SK-N-SH (cell line): ENCODE data around the gene FGF8. TPM values are rescaled to one million over a fixed set of nuclear protein-coding genes. Genes with fewer than 3 reads are reported as not detected.

Source experiments
- CTCF ChIA-PET: fragments of 300-600, 350-600 bp; formaldehyde crosslinking; extraction: SDS; loops from one replicate; lab custom pipeline; 2021; lab: Yijun Ruan, JAX
- POLR2A ChIA-PET: fragments of 350-600 bp; sonication (Branson Sonifier 250); formaldehyde crosslinking; extraction: SDS; loops from one replicate; lab custom pipeline; 2020; ENCODE audit warnings: antibody characterized with exemption, inconsistent platforms; lab: Yijun Ruan, JAX
- DNase-seq: peaks from one replicate; pipeline ENCODE4 v3.0.0; 2012
- H2AFZ ChIP-seq: fragments of 200-600 bp; sonication (generic); 2 replicates; pipeline ENCODE4 v1.8.1; 2016; ENCODE audit warnings: antibody characterized with exemption, mild to moderate bottlenecking, low read depth
- H3F3A ChIP-seq: fragments of 200-600 bp; sonication (generic); replicated peaks from 2 replicates; pipeline ENCODE3; 2016; ENCODE audit warnings: antibody characterized with exemption, mild to moderate bottlenecking; ENCODE audit not compliant: insufficient read depth
- H3K27ac ChIP-seq, 2 experiments: fragments of 200-500 bp in 1 of 2; fragments of 200-600 bp in 1 of 2; sonication (Bioruptor generic) in 1 of 2; sonication (generic), shearing (Covaris generic) in 1 of 2; 2 replicates each; pipeline versions ENCODE4 v1.5.1 to v1.6.1; 2014 to 2016; ENCODE audit warnings: low read depth in 2 of 2, inconsistent platforms in 1 of 2, low read length in 1 of 2, mild to moderate bottlenecking in 1 of 2, mixed read lengths in 1 of 2
- H3K27me3 ChIP-seq: fragments of 200-600 bp; sonication (generic), shearing (Covaris generic); 2 replicates; pipeline ENCODE4 v1.6.1; 2016; ENCODE audit warnings: mixed run types; ENCODE audit not compliant: insufficient read depth
- H3K36me3 ChIP-seq, 2 experiments: fragments of 200-500 bp in 1 of 2; fragments of 200-600 bp in 1 of 2; sonication (Bioruptor generic) in 1 of 2; sonication (generic) in 1 of 2; replicated peaks in 1 of 2; 2 replicates each; pipeline versions ENCODE3 to v1.5.1; 2014 to 2016; ENCODE audit warnings: low read length in 1 of 2, mild to moderate bottlenecking in 1 of 2; ENCODE audit not compliant: insufficient read depth in 2 of 2, control insufficient read depth in 1 of 2
- H3K4me1 ChIP-seq, 2 experiments: fragments of 200-500 bp in 1 of 2; fragments of 200-600 bp in 1 of 2; sonication (Bioruptor generic) in 1 of 2; sonication (generic), shearing (Covaris generic) in 1 of 2; 2 replicates each; pipeline versions ENCODE4 v1.5.1 to v1.6.1; 2014 to 2016; ENCODE audit warnings: low read depth in 1 of 2, low read length in 1 of 2, mixed run types in 1 of 2; ENCODE audit not compliant: insufficient read depth in 2 of 2, control insufficient read depth in 1 of 2
- H3K4me2 ChIP-seq: fragments of 200-600 bp; sonication (generic), shearing (Covaris generic); 2 replicates; pipeline ENCODE4 v1.6.1; 2017; ENCODE audit warnings: mixed run types
- H3K4me3 ChIP-seq, 2 experiments: fragments of 200-500 bp in 1 of 2; fragments of 200-600 bp in 1 of 2; sonication (Bioruptor generic) in 1 of 2; sonication (generic), shearing (Covaris generic) in 1 of 2; 2 replicates each; pipeline versions ENCODE4 v1.5.1 to v1.8.1; 2014 to 2016; ENCODE audit warnings: low read depth in 2 of 2, inconsistent platforms in 1 of 2, low read length in 1 of 2, mild to moderate bottlenecking in 1 of 2, mixed read lengths in 1 of 2, moderate library complexity in 1 of 2
- H3K79me2 ChIP-seq: fragments of 200-600 bp; sonication (generic); 2 replicates; pipeline ENCODE4 v1.8.1; 2017; ENCODE audit warnings: mild to moderate bottlenecking; ENCODE audit not compliant: insufficient read depth
- H3K9ac ChIP-seq: fragments of 200-600 bp; sonication (generic); 2 replicates; pipeline ENCODE4 v1.6.1; 2017; ENCODE audit warnings: mixed run types
- H3K9me2 ChIP-seq: fragments of 200-600 bp; sonication (generic); 2 replicates; pipeline ENCODE4 v1.6.1; 2017; ENCODE audit warnings: mixed run types
- H3K9me3 ChIP-seq: fragments of 200-600 bp; sonication (generic); 2 replicates; pipeline ENCODE4 v1.6.1; 2017; ENCODE audit warnings: mixed run types, mild to moderate bottlenecking, moderate library complexity
- H4K20me1 ChIP-seq: fragments of 200-600 bp; sonication (generic); 2 replicates; pipeline ENCODE4 v1.6.1; 2017; ENCODE audit warnings: mild to moderate bottlenecking, mixed run types; ENCODE audit not compliant: insufficient read depth
- ELF1 ChIP-seq: IDR thresholded peaks from 2 replicates; pipeline ENCODE4 v1.4.0; 2012
- EP300 ChIP-seq, 2 experiments: IDR thresholded peaks; 2 replicates each; pipeline versions ENCODE4 v1.4.0 to v1.6.1; 2012; ENCODE audit warnings: borderline replicate concordance in 1 of 2, low read depth in 1 of 2, low read length in 1 of 2
- EZH2phosphoT487 ChIP-seq: fragments of 200-600 bp; sonication (generic); IDR thresholded peaks from 2 replicates; pipeline ENCODE4 v1.6.1; 2017; ENCODE audit warnings: low read depth, mixed run types, mild to moderate bottlenecking, antibody characterized with exemption, moderate library complexity, borderline replicate concordance
- FOSL2 ChIP-seq: IDR thresholded peaks from 2 replicates; pipeline ENCODE4 v1.4.0; 2012; ENCODE audit warnings: low read depth, mild to moderate bottlenecking, moderate library complexity, borderline replicate concordance
- FOXJ3 ChIP-seq: sonication (generic); formaldehyde crosslinking; IDR thresholded peaks from 2 replicates; pipeline ENCODE4 v1.5.1; 2020; ENCODE audit warnings: mild to moderate bottlenecking, missing genetic modification reagents
- GABPA ChIP-seq: IDR thresholded peaks from 2 replicates; pipeline ENCODE4 v1.4.0; 2012; ENCODE audit warnings: low read depth, mild to moderate bottlenecking
- GATA2 ChIP-seq: sonication (generic); formaldehyde crosslinking; IDR thresholded peaks from 2 replicates; pipeline ENCODE4 v1.5.0; 2020; ENCODE audit warnings: mild to moderate bottlenecking, missing genetic modification reagents
- MEF2A ChIP-seq: IDR thresholded peaks from 2 replicates; pipeline ENCODE4 v1.4.0; 2012; ENCODE audit warnings: low read depth, borderline replicate concordance
- MXI1 ChIP-seq: IDR thresholded peaks from 2 replicates; pipeline ENCODE4 v1.6.1; 2012; ENCODE audit warnings: mild to moderate bottlenecking, low read depth, low read length, improper control_type of control experiment
- NFIC ChIP-seq: IDR thresholded peaks from 2 replicates; pipeline ENCODE4 v1.4.0; 2012; ENCODE audit warnings: borderline replicate concordance
- NRF1 ChIP-seq: IDR thresholded peaks from 2 replicates; pipeline ENCODE4 v1.6.1; 2012; ENCODE audit warnings: low read depth, mild to moderate bottlenecking, low read length
- RAD21 ChIP-seq: IDR thresholded peaks from 2 replicates; pipeline ENCODE4 v1.6.1; 2012; ENCODE audit warnings: mild to moderate bottlenecking, low read length
- RCOR1 ChIP-seq: fragments of 150-350 bp; IDR thresholded peaks from 2 replicates; pipeline ENCODE4 v1.6.1; 2017; ENCODE audit warnings: antibody characterized with exemption, low read length
- RXRA ChIP-seq: IDR thresholded peaks from 2 replicates; pipeline ENCODE4 v1.4.0; 2012; ENCODE audit warnings: low read depth, mild to moderate bottlenecking, borderline replicate concordance
- SMC3 ChIP-seq: IDR thresholded peaks from 2 replicates; pipeline ENCODE4 v1.6.1; 2012; ENCODE audit warnings: low read depth, low read length, improper control_type of control experiment
- WGBS: methylation state at CpG from one replicate; pipeline ENCODE4 v1.1.6; 2017; ENCODE audit warnings: low lambda C conversion rate; 5-methylcytosine and 5-hydroxymethylcytosine counted together
- polyA plus RNA-seq, 3 experiments: library from polyadenylated mRNA; depleted of rRNA; stranded (reverse); fragments of >200 nt; gene quantifications; 2 replicates each; pipeline ENCODE4 v1.2.3, GENCODE V29; 2012
- TF ChIP-seq, protein P1 (sequence below): fragments of 200-600 bp; sonication (generic); IDR thresholded peaks from 2 replicates; pipeline ENCODE4 v1.6.1; 2017; ENCODE audit warnings: antibody characterized with exemption, mild to moderate bottlenecking, moderate library complexity
- TF ChIP-seq, protein P2 (sequence below): IDR thresholded peaks from 2 replicates; pipeline ENCODE4 v1.4.0; 2012; ENCODE audit warnings: low read depth

The FGF8 gene
- polyA plus RNA-seq, 1 of the 3 experiments (the other 2 are of a cell fraction) = not detected

DNA sequence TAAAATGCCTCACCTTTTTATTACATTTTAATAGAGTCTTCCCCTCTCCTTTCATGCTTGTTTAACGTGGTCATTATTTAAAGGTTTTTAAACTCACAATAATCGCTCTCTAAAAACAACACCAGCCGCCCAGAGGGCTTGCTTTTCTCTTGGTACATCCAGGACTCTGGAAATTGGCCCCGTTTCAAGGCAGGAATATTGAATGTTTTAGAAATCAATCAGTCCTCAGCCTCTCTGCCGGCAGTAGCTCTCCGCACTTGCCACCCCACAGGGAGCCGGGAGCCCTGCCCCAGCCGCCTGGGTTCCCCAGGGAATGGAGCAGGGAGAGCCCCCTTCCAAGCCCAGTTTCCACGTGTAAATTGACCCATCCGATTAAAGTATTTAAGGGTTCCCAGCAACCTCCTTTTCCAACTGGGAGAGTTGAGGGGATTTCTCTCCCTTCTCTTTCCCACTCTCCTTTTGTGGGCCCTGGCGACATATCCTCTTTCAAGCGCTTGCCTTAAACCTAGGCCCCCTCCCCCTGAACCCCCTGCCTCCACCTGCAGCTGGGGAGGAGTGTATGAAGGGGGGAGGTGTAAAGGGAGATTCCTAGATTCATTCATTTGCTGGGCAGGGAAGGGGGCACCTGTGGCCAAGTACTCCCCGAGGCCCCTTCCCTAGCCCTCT, 1.9 kb downstream of the FGF8 start:
- Histone ChIP-seq H3K79me2 (no peaks in the 10 kb centered on the region), H3K4me3 (no peak overlapping the region), H3K27me3 (no peaks in the 10 kb centered on the region), H3K9me2 (no peaks in the 10 kb centered on the region), H4K20me1 (no peaks in the 10 kb centered on the region), H3K4me1 (no peaks in the 10 kb centered on the region; a peak in 1 of 4 replicates)
- 80% methylated on average over 13 of the region's 13 CpGs for WGBS
- CTCF ChIA-PET = interaction anchor here (0.8 to 4.0 kb wide), 8 partner anchors 8 to 560 kb away, joined by 3 to 35 read pairs (median 6); partner anchors contain the start of gene NPM3
- TF ChIP-seq MXI1 (no peak), NFIC (no peak), ELF1 (no peak), RXRA (no peak), EP300 (IDR thresholded peaks at IDR 0.05; ENCODE audit: borderline replicate concordance in 1 of 2, low read depth in 1 of 2, low read length in 1 of 2) (no peak), NRF1 (no peak), FOXJ3 (CRISPR knock-in tag) (no peak), RAD21 (no peak), FOSL2 (no peak), GATA2 (no peak), EZH2phosphoT487 (no peak), GABPA (no peak), RCOR1 (no peak), MEF2A (no peak), SMC3 (no peak)
- TF ChIP-seq, protein P1, sequence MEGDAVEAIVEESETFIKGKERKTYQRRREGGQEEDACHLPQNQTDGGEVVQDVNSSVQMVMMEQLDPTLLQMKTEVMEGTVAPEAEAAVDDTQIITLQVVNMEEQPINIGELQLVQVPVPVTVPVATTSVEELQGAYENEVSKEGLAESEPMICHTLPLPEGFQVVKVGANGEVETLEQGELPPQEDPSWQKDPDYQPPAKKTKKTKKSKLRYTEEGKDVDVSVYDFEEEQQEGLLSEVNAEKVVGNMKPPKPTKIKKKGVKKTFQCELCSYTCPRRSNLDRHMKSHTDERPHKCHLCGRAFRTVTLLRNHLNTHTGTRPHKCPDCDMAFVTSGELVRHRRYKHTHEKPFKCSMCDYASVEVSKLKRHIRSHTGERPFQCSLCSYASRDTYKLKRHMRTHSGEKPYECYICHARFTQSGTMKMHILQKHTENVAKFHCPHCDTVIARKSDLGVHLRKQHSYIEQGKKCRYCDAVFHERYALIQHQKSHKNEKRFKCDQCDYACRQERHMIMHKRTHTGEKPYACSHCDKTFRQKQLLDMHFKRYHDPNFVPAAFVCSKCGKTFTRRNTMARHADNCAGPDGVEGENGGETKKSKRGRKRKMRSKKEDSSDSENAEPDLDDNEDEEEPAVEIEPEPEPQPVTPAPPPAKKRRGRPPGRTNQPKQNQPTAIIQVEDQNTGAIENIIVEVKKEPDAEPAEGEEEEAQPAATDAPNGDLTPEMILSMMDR = no peak
- TF ChIP-seq, protein P2, sequence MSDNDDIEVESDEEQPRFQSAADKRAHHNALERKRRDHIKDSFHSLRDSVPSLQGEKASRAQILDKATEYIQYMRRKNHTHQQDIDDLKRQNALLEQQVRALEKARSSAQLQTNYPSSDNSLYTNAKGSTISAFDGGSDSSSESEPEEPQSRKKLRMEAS = no peak
- TF ChIP-seq, all 33 proteins: peak for 0
- Histone ChIP-seq H3F3A (no peaks in the 10 kb centered on the region), H3K36me3 (no peaks in the 10 kb centered on the region), H3K4me2 (no peak overlapping the region), H3K27ac (no peak overlapping the region), H3K9me3 (no peaks in the 10 kb centered on the region), H3K9ac (no peak overlapping the region), H2AFZ (no peak overlapping the region)
- POLR2A ChIA-PET = no interaction called here
- DNase-seq = peak; percentile 16
